Measurements from ENCODE around the gene MOB3B. TPM values are rescaled to one million over a fixed set of nuclear protein-coding genes. Genes with fewer than 3 reads are reported as not detected.

The MOB3B gene
- total RNA-seq, 4 donors from 2014 or later = 9.8 to 17.6 (median 14.6) TPM

DNA sequence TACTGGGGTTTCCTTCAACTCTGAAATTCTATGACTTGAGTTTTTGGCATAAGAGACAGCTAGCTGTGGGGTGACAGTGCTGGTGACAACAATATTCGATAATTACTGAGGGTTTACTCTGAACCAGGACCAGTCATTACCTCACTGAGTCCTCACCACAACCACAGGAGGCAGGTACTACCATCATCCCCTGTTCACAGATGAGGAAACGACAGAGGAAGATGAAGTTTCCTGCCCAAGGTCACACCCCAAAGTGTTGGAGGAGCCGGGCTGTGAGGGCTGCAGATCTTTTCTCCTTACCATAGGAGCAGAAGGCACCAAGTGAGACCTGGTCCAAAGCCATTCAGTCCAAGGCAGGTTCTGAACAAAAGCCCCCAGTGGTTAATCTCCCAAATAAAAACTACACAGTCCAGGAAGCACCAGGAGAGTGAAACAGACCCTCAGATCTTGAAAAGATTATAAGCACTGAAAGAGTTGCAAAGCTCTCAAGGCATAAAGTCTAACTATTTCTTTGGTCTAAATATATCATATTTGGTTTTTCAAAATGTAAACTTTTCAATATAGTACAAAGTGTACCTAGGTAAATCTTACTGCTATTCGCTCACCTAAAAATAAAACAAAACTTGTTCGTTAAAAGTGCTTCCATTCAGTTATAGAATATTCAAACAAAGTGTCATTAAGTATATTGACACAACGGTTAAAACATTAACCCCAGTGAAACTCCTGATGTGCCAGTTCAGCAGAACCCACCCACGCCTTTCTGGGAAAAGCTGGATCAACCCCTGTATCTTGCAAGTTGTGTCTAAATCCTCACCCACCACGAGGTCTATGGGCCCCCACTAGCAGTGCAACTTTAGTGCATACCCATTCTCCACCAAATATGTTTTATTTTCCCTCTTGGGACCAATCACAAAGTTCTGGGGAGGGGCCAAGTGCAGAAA lies 150.0 kb downstream of the MOB3B start:
- TF ChIP-seq POLR2A (IDR thresholded peaks at IDR 0.05) = no peak
- TF ChIP-seq CTCF (IDR thresholded peaks at IDR 0.05) = no peak
- intact Hi-C loops (cut with DNase I) = loop anchor here (5.0 kb wide), 1 partner anchor 38 kb away; no protein-coding TSS in a partner anchor
- WGBS, 2 donors = 89 to 94% methylated on average over 8 of the region's 8 CpGs

DNA sequence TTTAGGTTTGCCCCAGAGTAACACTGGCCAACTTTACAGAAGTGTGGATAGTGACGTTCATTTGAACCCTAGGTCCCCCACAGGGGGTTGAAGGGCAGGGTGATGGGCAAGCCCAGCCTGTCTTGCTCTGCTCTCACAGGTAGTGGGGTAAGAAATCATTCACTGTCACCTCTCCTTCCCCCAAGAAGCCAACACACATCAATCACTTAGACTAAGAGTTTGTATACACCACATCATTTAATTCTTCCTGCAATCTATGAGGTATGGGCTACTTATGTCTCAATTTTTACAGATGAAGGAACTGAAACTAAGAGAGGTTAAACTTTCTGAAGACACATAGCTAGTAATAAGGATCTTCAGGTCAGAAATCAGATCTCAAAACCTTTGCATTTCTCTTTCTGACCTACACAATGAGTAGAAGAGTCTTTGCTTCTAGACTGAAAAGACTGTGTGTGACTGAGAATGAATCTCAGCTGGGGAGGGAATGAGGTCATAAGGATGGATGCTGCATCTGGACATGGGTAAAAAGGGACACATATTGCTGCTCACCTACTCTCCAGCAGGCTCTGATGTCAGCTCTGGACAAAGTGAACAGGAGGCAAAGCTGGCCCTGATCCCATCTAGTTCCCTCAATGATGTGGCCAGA lies 151.7 kb downstream of the MOB3B start:
- 67 to 86% methylated on average over 1 of the region's 1 CpG for WGBS, 2 donors
- no peak overlapping the region for H3K27ac ChIP-seq
- no peak for DNase-seq
- intact Hi-C loops (cut with DNase I) = loop anchor here (5.0 kb wide), 1 partner anchor 39 kb away; no protein-coding TSS in a partner anchor
- H3K4me1 ChIP-seq = peaks cover 9 to 15% of the 10 kb centered on the region in 2 donors
- no peak overlapping the region for H3K4me3 ChIP-seq (replicated peaks in 1 of 3)
- no peaks in the 10 kb centered on the region for H3K27me3 ChIP-seq
- H3K9me3 ChIP-seq = no peaks in the 10 kb centered on the region
- TF ChIP-seq CTCF (IDR thresholded peaks at IDR 0.05) (no peak), POLR2A (IDR thresholded peaks at IDR 0.05) (no peak)
- no peaks in the 10 kb centered on the region for H3K36me3 ChIP-seq

More for the DNA sequence above, 150.0 kb downstream of the MOB3B start:
- Histone ChIP-seq H3K4me3 (replicated peaks in 1 of 3) (no peak overlapping the region), H3K27ac (no peak overlapping the region), H3K27me3 (no peaks in the 10 kb centered on the region), H3K9me3 (no peaks in the 10 kb centered on the region), H3K4me1 (peaks cover 26 to 32% of the 10 kb centered on the region in 2 donors), H3K36me3 (no peaks in the 10 kb centered on the region)
- no peak for DNase-seq

DNA sequence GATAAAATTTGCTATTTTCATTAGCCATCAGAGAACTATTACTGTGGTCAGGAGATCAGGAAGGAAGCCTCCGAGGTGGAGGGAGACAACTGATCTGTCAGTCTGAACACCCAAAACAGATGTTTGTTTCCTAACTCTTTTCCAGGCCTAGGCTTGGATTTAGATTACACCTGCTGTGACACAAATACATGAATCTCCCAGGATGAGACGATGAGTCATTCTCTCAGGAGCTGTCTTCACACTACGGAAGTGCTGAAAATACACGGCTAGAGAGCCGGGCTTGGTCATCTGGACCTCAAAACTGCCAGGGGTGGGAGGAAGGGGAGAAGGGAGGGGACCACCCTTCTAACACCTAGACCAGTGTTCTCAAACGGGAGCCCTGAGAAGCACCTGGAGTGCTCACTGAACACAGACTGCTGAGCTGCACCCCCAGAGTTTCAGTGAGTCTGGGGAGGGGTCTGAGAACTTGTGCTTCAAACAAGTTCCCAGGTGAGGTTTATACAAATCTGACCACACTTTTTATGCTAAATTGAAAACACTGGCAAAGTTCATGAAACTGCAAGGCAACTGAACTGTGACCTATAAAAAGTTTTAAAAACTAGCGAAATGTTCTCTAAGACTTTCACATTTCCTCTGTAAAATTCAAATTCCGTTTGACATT lies 152.3 kb downstream of the MOB3B start:
- no peaks in the 10 kb centered on the region for H3K27me3 ChIP-seq
- H3K9me3 ChIP-seq = no peaks in the 10 kb centered on the region
- H3K36me3 ChIP-seq = no peaks in the 10 kb centered on the region
- intact Hi-C loops (cut with DNase I) = loop anchor here (5.0 kb wide), 1 partner anchor 40 kb away; no protein-coding TSS in a partner anchor
- TF ChIP-seq POLR2A (IDR thresholded peaks at IDR 0.05) (no peak), CTCF (IDR thresholded peaks at IDR 0.05) (no peak)
- WGBS, 2 donors = 87 to 89% methylated on average over 8 of the region's 8 CpGs
- H3K4me1 ChIP-seq = peaks cover 6 to 12% of the 10 kb centered on the region in 2 donors
- H3K27ac ChIP-seq = no peak overlapping the region
- H3K4me3 ChIP-seq (replicated peaks in 1 of 3) = no peak overlapping the region
- no peak for DNase-seq

DNA sequence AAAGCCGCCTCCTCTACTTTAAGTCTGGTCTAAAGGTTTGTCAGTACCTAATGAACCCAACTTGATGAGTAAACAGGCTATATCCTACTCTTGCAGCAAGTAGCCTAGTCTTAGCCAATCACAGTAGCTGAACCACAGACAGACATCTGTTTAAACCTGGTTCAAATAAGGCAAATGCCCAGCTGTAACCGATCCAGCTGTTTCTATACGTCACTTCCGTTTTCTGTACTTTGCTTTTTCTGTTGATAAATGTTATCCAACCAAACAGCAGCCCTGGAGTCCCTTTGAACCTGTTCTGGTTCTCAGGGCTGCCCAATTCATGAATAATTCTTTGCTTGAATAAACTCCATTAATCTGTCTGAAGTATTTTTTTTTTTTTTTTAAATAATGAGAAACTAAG lies 155.8 kb downstream of the MOB3B start:
- H3K27me3 ChIP-seq = no peaks in the 10 kb centered on the region
- 95 to 97% methylated on average over 4 of the region's 4 CpGs for WGBS, 2 donors
- H3K4me3 ChIP-seq (replicated peaks in 1 of 3) = no peak overlapping the region
- intact Hi-C loops (cut with DNase I) = no loop called here
- no peaks in the 10 kb centered on the region for H3K36me3 ChIP-seq
- H3K27ac ChIP-seq = no peak overlapping the region
- no peak for TF ChIP-seq POLR2A (IDR thresholded peaks at IDR 0.05)
- TF ChIP-seq CTCF (IDR thresholded peaks at IDR 0.05) = no peak
- DNase-seq = no peak
- H3K4me1 ChIP-seq = peaks cover 12% of the 10 kb centered on the region in 2 donors
- H3K9me3 ChIP-seq = no peaks in the 10 kb centered on the region
